Hepatocyte (in vitro differentiated cells): Measurements from ENCODE around the gene LAMB3. TPM values are rescaled to one million over a fixed set of nuclear protein-coding genes. Genes with fewer than 3 reads are reported as not detected.

ENCODE experiments used
- DNase-seq: peaks from one replicate; pipeline ENCODE4 v3.0.0-alpha.2; 2016; ENCODE audit warnings: low spot score
- H2AFZ ChIP-seq: fragments of 200-600 bp; sonication (generic); 2 replicates; pipeline ENCODE4 v1.6.0; 2016; ENCODE audit warnings: antibody characterized with exemption, mild to moderate bottlenecking
- H3K27ac ChIP-seq: fragments of 200-600 bp; sonication (generic); 2 replicates; pipeline ENCODE4 v1.5.1; 2016; ENCODE audit warnings: mild to moderate bottlenecking
- H3K27me3 ChIP-seq: fragments of 200-600 bp; sonication (generic); 2 replicates; pipeline ENCODE4 v1.6.1; 2016
- H3K36me3 ChIP-seq: fragments of 200-600 bp; sonication (generic); replicated peaks from 2 replicates; pipeline ENCODE4 v1.5.1; 2016; ENCODE audit warnings: low read depth; ENCODE audit not compliant: insufficient read depth
- H3K4me1 ChIP-seq: fragments of 200-600 bp; sonication (generic); 2 replicates; pipeline ENCODE4 v1.5.1; 2016; ENCODE audit warnings: mild to moderate bottlenecking, moderate library complexity; ENCODE audit not compliant: insufficient read depth
- H3K4me2 ChIP-seq: fragments of 200-600 bp; sonication (generic); 2 replicates; pipeline ENCODE4 v1.6.0; 2016
- H3K4me3 ChIP-seq: fragments of 200-600 bp; sonication (generic); 2 replicates; pipeline ENCODE4 v1.5.1; 2016; ENCODE audit warnings: mild to moderate bottlenecking
- H3K79me2 ChIP-seq: fragments of 200-600 bp; sonication (generic); 2 replicates; pipeline ENCODE4 v1.6.0; 2017; ENCODE audit warnings: mild to moderate bottlenecking
- H3K9me2 ChIP-seq: fragments of 200-600 bp; sonication (generic); replicated peaks from 2 replicates; pipeline ENCODE4 v1.6.0; 2017; ENCODE audit warnings: mild to moderate bottlenecking; ENCODE audit not compliant: insufficient read depth
- H3K9me3 ChIP-seq: fragments of 200-600 bp; sonication (generic); 2 replicates; pipeline ENCODE4 v1.5.1; 2016; ENCODE audit warnings: low read depth, mild to moderate bottlenecking
- H4K20me1 ChIP-seq: fragments of 200-600 bp; sonication (generic); 2 replicates; pipeline ENCODE4 v1.6.0; 2016; ENCODE audit warnings: mild to moderate bottlenecking; ENCODE audit not compliant: insufficient read depth, poor library complexity, severe bottlenecking
- CTCF ChIP-seq: fragments of 200-600 bp; sonication (generic); IDR thresholded peaks from 2 replicates; pipeline ENCODE4 v1.5.1; 2016; ENCODE audit warnings: antibody characterized with exemption, mild to moderate bottlenecking; ENCODE audit not compliant: poor library complexity
- EZH2 ChIP-seq: fragments of 200-600 bp; sonication (generic); IDR thresholded peaks from 2 replicates; pipeline ENCODE4 v1.6.1; 2016; ENCODE audit warnings: antibody characterized with exemption, mild to moderate bottlenecking, borderline replicate concordance
- EZH2phosphoT487 ChIP-seq: fragments of 200-600 bp; sonication (generic); IDR thresholded peaks from one replicate; pipeline ENCODE4 v1.6.1; 2018; ENCODE audit warnings: antibody characterized with exemption, mild to moderate bottlenecking, low read depth, moderate library complexity; ENCODE audit not compliant: unreplicated experiment, severe bottlenecking
- WGBS: methylation state at CpG from one replicate; pipeline ENCODE4 v1.1.6; 2016; ENCODE audit warnings: low lambda C conversion rate; ENCODE audit errors: missing lambda C conversion rate; 5-methylcytosine and 5-hydroxymethylcytosine counted together
- polyA plus RNA-seq: library from polyadenylated mRNA; unstranded; fragments of >200 nt; fragmentation: Nextera tagmentation; extraction: Ambion mirVana; gene quantifications from 2 replicates; pipeline ENCODE4 v1.2.1, GENCODE V29; 2016
- total RNA-seq: library from RNA; depleted of rRNA; stranded (reverse); fragments of >200 nt; gene quantifications from 2 replicates; pipeline ENCODE4 v1.2.3, GENCODE V29; 2014

The LAMB3 gene
- total and polyA plus RNA-seq, 2 experiments from 2014 or later = 55.9 to 76.9 TPM

GRCh38 chr1:209626346-209627026 lies 25.7 kb downstream of the LAMB3 start:
- DNase-seq = no peak
- Histone ChIP-seq H3K9me2 (no peaks in the 10 kb centered on the region), H2AFZ (no peak overlapping the region), H3K4me2 (no peak overlapping the region), H3K79me2 (no peaks in the 10 kb centered on the region), H3K4me1 (no peaks in the 10 kb centered on the region), H3K36me3 (no peaks in the 10 kb centered on the region), H3K27me3 (no peaks in the 10 kb centered on the region), H4K20me1 (no peaks in the 10 kb centered on the region), H3K4me3 (no peak overlapping the region), H3K27ac (no peak overlapping the region), H3K9me3 (no peaks in the 10 kb centered on the region)
- WGBS = 92% methylated on average over 19 of the region's 19 CpGs
- TF ChIP-seq EZH2phosphoT487 (no peak), EZH2 (no peak), CTCF (no peak)

DNA sequence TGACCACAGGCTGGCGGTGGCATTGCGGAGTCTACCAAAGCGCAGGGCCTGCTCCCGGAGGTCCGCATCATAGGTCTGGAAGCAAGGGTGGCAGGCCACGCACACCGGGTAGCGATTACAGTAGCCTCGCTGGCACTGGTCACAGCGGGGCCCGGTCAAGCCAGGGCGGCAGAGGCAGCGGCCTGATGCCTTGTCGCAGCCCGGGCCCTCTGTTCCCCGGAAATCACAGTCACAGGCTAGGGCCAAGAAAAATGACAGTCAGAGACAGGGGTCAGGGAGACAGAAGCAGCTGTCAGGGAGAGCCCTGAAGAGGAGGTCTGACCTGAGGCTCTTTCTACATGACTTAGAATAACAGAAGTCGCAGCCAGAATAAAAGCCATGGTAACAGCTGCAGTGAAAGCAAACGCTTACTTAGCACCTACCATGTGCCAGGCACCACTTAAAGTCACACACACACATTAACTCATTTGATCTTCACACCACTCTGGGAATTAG lies 26.4 kb downstream of the LAMB3 start:
- no peak for DNase-seq
- H4K20me1 ChIP-seq = no peaks in the 10 kb centered on the region
- 94% methylated on average over 17 of the region's 18 CpGs for WGBS
- no peaks in the 10 kb centered on the region for H3K27me3 ChIP-seq
- no peaks in the 10 kb centered on the region for H3K36me3 ChIP-seq
- no peaks in the 10 kb centered on the region for H3K9me2 ChIP-seq
- H3K79me2 ChIP-seq = no peaks in the 10 kb centered on the region
- no peaks in the 10 kb centered on the region for H3K4me1 ChIP-seq
- H2AFZ ChIP-seq = no peak overlapping the region
- no peak overlapping the region for H3K27ac ChIP-seq
- no peak overlapping the region for H3K4me2 ChIP-seq
- H3K9me3 ChIP-seq = no peaks in the 10 kb centered on the region
- H3K4me3 ChIP-seq = no peak overlapping the region
- no peak for TF ChIP-seq CTCF
- TF ChIP-seq EZH2phosphoT487 = no peak
- TF ChIP-seq EZH2 = no peak

DNA sequence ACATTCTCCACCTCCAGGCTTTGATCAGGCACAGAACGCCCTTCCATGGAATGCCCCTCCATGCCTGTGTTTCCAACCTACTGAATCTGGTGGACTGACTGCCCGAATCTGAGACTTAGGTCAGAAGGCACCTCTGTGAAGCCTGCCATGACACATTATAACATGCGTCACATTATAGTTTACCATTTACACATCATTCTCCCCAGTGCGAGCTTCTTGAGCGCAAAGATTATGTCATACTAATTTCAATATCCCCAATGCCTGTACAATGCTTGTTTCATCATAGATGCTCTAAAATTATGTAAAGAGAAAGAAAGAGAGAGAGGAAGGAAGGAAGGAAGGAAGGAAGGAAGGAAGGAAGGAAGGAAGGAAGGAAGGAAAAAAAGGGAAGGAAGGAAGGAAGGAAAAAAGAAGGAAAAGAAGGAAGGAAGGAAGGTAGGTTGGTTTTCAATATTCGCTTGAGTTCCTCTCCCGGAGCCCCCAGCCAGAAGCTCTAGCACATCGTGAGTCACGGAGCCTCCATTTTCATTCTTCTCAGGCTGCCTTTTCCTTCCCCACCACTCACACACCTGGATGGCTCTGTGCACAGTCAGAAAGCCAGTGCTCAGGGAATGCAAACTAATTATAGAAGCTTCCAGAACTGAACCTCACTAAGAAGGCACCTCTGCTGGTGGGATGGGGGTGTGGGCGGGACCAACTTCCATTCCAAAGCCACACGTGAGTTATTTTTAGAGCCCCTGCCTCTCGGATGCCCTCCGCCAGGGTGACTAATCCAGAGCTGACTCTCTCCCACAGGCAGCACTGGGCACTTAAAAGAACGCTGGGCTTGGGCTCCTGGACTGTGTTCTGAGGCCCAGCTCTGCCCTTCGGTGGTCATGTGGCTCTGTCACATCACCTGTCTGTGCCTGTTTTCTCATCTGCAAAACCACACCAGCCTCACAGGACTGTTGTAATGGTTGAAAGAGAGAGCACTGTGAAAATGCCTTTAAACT lies 27.4 kb downstream of the LAMB3 start:
- H3K79me2 ChIP-seq = no peaks in the 10 kb centered on the region

More for the DNA sequence above, 27.4 kb downstream of the LAMB3 start:
- H3K36me3 ChIP-seq = no peaks in the 10 kb centered on the region
- TF ChIP-seq EZH2 = no peak
- TF ChIP-seq CTCF = no peak
- no peak for TF ChIP-seq EZH2phosphoT487
- no peak overlapping the region for H3K27ac ChIP-seq
- no peak overlapping the region for H3K4me2 ChIP-seq
- H3K9me3 ChIP-seq = no peaks in the 10 kb centered on the region
- H2AFZ ChIP-seq = no peak overlapping the region
- no peaks in the 10 kb centered on the region for H4K20me1 ChIP-seq
- no peaks in the 10 kb centered on the region for H3K9me2 ChIP-seq
- DNase-seq = no peak
- 71% methylated on average over 15 of the region's 15 CpGs for WGBS
- no peaks in the 10 kb centered on the region for H3K27me3 ChIP-seq
- H3K4me3 ChIP-seq = no peak overlapping the region
- H3K4me1 ChIP-seq = peaks cover 3% of the 10 kb centered on the region
